IMR-90 (cell line): ENCODE measurements around the gene SCML2. TPM values are rescaled to one million over a fixed set of nuclear protein-coding genes. Genes with fewer than 3 reads are reported as not detected.

Experiments
- ATAC-seq: fragments of 200-7000 bp; cut with Tn5 transposase; 2 replicates; pipeline ENCODE4 v1.9.1; 2020; ENCODE audit warnings: low read depth, mild to moderate bottlenecking, moderate library complexity
- BruUV-seq: library from RNA; stranded (reverse); fragments of 400-500 nt; replicated peaks from 2 replicates; lab custom pipeline; 2021; lab: Mats Ljungman, UMichigan
- CTCF ChIA-PET: fragments of 300-600 bp; formaldehyde crosslinking; extraction: SDS; loops from one replicate; lab custom pipeline; 2021; ENCODE audit warnings: antibody characterized with exemption; lab: Yijun Ruan, JAX
- POLR2A ChIA-PET: fragments of 300-600 bp; sonication (Branson Sonifier 250); formaldehyde crosslinking; loops from one replicate; lab custom pipeline; 2022; ENCODE audit warnings: antibody characterized with exemption; ENCODE audit not compliant: unreplicated experiment; lab: Charles Lee
- DNase-seq: peaks from one replicate; pipeline ENCODE4 v3.0.0; 2013
- H2AFZ ChIP-seq: replicated peaks from 2 replicates; pipeline ENCODE3; 2013; ENCODE audit warnings: low read length, mild to moderate bottlenecking; ENCODE audit not compliant: poor library complexity
- H2AK5ac ChIP-seq: 2 replicates; pipeline ENCODE4 v1.6.1; 2013; ENCODE audit warnings: low read depth, low read length, inconsistent platforms
- H2AK9ac ChIP-seq: replicated peaks from 2 replicates; pipeline ENCODE3; 2013; ENCODE audit warnings: mild to moderate bottlenecking, low read depth, low read length, moderate library complexity; ENCODE audit not compliant: poor library complexity
- H2BK120ac ChIP-seq: 2 replicates; pipeline ENCODE4 v1.6.1; 2013; ENCODE audit warnings: low read depth, low read length, inconsistent platforms
- H2BK15ac ChIP-seq: 3 replicates; pipeline ENCODE4 v1.6.1; 2013; ENCODE audit warnings: low read depth, low read length, inconsistent platforms
- H2BK20ac ChIP-seq: 2 replicates; pipeline ENCODE4 v1.6.1; 2013; ENCODE audit warnings: low read depth, mild to moderate bottlenecking, inconsistent platforms, low read length, moderate library complexity
- H2BK5ac ChIP-seq: 2 replicates; pipeline ENCODE4 v1.6.1; 2013; ENCODE audit warnings: mild to moderate bottlenecking, low read depth, low read length, inconsistent platforms; ENCODE audit not compliant: poor library complexity, severe bottlenecking
- H3K14ac ChIP-seq: replicated peaks from 2 replicates; pipeline ENCODE4 v1.6.1; 2013; ENCODE audit warnings: low read depth, low read length, inconsistent platforms
- H3K18ac ChIP-seq: 2 replicates; pipeline ENCODE4 v1.6.1; 2013; ENCODE audit warnings: low read depth, low read length, control low read depth
- H3K23ac ChIP-seq: 2 replicates; pipeline ENCODE4 v1.6.1; 2013; ENCODE audit warnings: low read depth, low read length, inconsistent platforms
- H3K27ac ChIP-seq: 2 replicates; pipeline ENCODE4 v1.5.1; 2013; ENCODE audit warnings: mild to moderate bottlenecking, control low read depth, low read length; ENCODE audit not compliant: insufficient read depth
- H3K27me3 ChIP-seq: 2 replicates; pipeline ENCODE4 v1.6.1; 2013; ENCODE audit warnings: low read length; ENCODE audit not compliant: control insufficient read depth, insufficient read depth
- H3K36me3 ChIP-seq: 2 replicates; pipeline ENCODE4 v1.6.1; 2013; ENCODE audit warnings: low read length, mixed read lengths; ENCODE audit not compliant: control insufficient read depth, insufficient read depth
- H3K4ac ChIP-seq: 2 replicates; pipeline ENCODE4 v1.6.1; 2013; ENCODE audit warnings: low read depth, low read length, inconsistent platforms
- H3K4me1 ChIP-seq: 2 replicates; pipeline ENCODE4 v1.6.1; 2013; ENCODE audit warnings: low read length, mixed read lengths; ENCODE audit not compliant: control insufficient read depth, insufficient read depth
- H3K4me2 ChIP-seq: 2 replicates; pipeline ENCODE4 v1.6.1; 2013; ENCODE audit warnings: low read depth, mild to moderate bottlenecking, control low read depth, low read length, moderate library complexity
- H3K4me3 ChIP-seq: 2 replicates; pipeline ENCODE4 v1.5.1; 2013; ENCODE audit warnings: low read depth, mild to moderate bottlenecking, control low read depth, low read length, moderate library complexity; ENCODE audit not compliant: insufficient read depth
- H3K56ac ChIP-seq: 2 replicates; pipeline ENCODE4 v1.6.1; 2013; ENCODE audit warnings: low read length, inconsistent platforms; ENCODE audit not compliant: insufficient read depth; ENCODE audit errors: extremely low read depth
- H3K79me1 ChIP-seq, 2 experiments: 2 replicates each; pipeline ENCODE4 v1.6.1; 2013; ENCODE audit warnings: low read length in 2 of 2, inconsistent platforms in 1 of 2, low read depth in 1 of 2
- H3K9ac ChIP-seq: 2 replicates; pipeline ENCODE4 v1.6.1; 2013; ENCODE audit warnings: low read depth, low read length, control low read depth
- H3K9me1 ChIP-seq: 2 replicates; pipeline ENCODE4 v1.6.1; 2013; ENCODE audit warnings: low read length, inconsistent platforms; ENCODE audit not compliant: insufficient read depth
- H3K9me3 ChIP-seq: 2 replicates; pipeline ENCODE4 v1.6.1; 2013; ENCODE audit warnings: low read length; ENCODE audit not compliant: control insufficient read depth, insufficient read depth
- H4K20me1 ChIP-seq: 2 replicates; pipeline ENCODE4 v1.6.1; 2013; ENCODE audit warnings: low read length, inconsistent platforms; ENCODE audit not compliant: insufficient read depth
- H4K5ac ChIP-seq: 2 replicates; pipeline ENCODE4 v1.6.1; 2013; ENCODE audit warnings: mild to moderate bottlenecking, low read depth, low read length, control low read depth
- H4K8ac ChIP-seq, 2 experiments: 2 replicates each; pipeline ENCODE4 v1.6.1; 2013; ENCODE audit warnings: low read depth in 2 of 2, low read length in 2 of 2, control low read depth in 1 of 2, inconsistent platforms in 1 of 2
- H4K91ac ChIP-seq: 2 replicates; pipeline ENCODE4 v1.6.1; 2013; ENCODE audit warnings: low read depth, low read length, inconsistent platforms; ENCODE audit not compliant: insufficient read depth
- CEBPB ChIP-seq: IDR thresholded peaks from 2 replicates; pipeline ENCODE4 v1.6.1; 2012; ENCODE audit warnings: low read depth, low read length, improper control_type of control experiment
- CHD1 ChIP-seq: IDR thresholded peaks from 2 replicates; pipeline ENCODE4 v1.6.1; 2012; ENCODE audit warnings: low read depth, low read length, improper control_type of control experiment
- CTCF ChIP-seq: conservative IDR thresholded peaks from 2 replicates; pipeline ENCODE4 v1.5.1; 2012; ENCODE audit warnings: mild to moderate bottlenecking, low read depth, low read length, improper control_type of control experiment
- FOS ChIP-seq: fragments of 150-350 bp; IDR thresholded peaks from 2 replicates; pipeline ENCODE4 v1.6.1; 2016; ENCODE audit warnings: low read depth, low read length
- MAFK ChIP-seq: IDR thresholded peaks from 2 replicates; pipeline ENCODE4 v1.6.1; 2012; ENCODE audit warnings: low read depth, low read length, improper control_type of control experiment
- MXI1 ChIP-seq: IDR thresholded peaks from 2 replicates; pipeline ENCODE4 v1.6.1; 2012; ENCODE audit warnings: low read depth, mild to moderate bottlenecking, low read length, moderate library complexity, borderline replicate concordance
- NFE2L2 ChIP-seq: fragments of 150-350 bp; IDR thresholded peaks from 2 replicates; pipeline ENCODE4 v1.6.1; 2016; ENCODE audit warnings: low read depth, mild to moderate bottlenecking, low read length
- POLR2A ChIP-seq: IDR thresholded peaks from 2 replicates; pipeline ENCODE4 v1.6.1; 2012; ENCODE audit warnings: mild to moderate bottlenecking, low read depth, low read length
- RAD21 ChIP-seq: IDR thresholded peaks from 2 replicates; pipeline ENCODE4 v1.6.1; 2012; ENCODE audit warnings: low read length, improper control_type of control experiment
- RCOR1 ChIP-seq: IDR thresholded peaks from 2 replicates; pipeline ENCODE4 v1.6.1; 2012; ENCODE audit warnings: mild to moderate bottlenecking, low read length, improper control_type of control experiment; ENCODE audit not compliant: insufficient replicate concordance
- SMC3 ChIP-seq: fragments of 150-350 bp; IDR thresholded peaks from 2 replicates; pipeline ENCODE4 v1.6.1; 2016; ENCODE audit warnings: low read depth, mild to moderate bottlenecking, antibody characterized with exemption, low read length, moderate library complexity
- USF2 ChIP-seq: fragments of 150-350 bp; IDR thresholded peaks from 2 replicates; pipeline ENCODE4 v1.6.1; 2017; ENCODE audit warnings: mild to moderate bottlenecking, antibody characterized with exemption, low read length, low read depth
- WGBS, 2 experiments: methylation state at CpG; one replicate each; pipeline versions ENCODE4 v1.1.5 to v1.1.7; 2013; ENCODE audit warnings: missing lambda C conversion rate in 2 of 2; ENCODE audit not compliant: insufficient read length in 1 of 2; ENCODE audit errors: extremely low coverage in 2 of 2; 5-methylcytosine and 5-hydroxymethylcytosine counted together
- dilution Hi-C: fragments of 300-500 bp; cut with HindIII; formaldehyde crosslinking; loops from one replicate; pipeline ENCODE4 v1.14.3; 2018; ENCODE audit warnings: low sequenced_read_pairs; ENCODE audit not compliant: unreplicated experiment
- in situ Hi-C: fragments of 300-500 bp; cut with MboI; formaldehyde crosslinking; loops from 3 replicates; pipeline ENCODE4 v1.14.3; 2019; ENCODE audit warnings: low sequenced_read_pairs, inconsistent platforms, mixed read lengths
- intact Hi-C: fragments of 100-400 bp; cut with micrococcal nuclease; formaldehyde crosslinking; loops from 2 replicates; pipeline ENCODE4 v1.10.0; 2022
- polyA plus RNA-seq, 3 experiments: library from polyadenylated mRNA; depleted of rRNA; stranded (reverse); fragments of >200 nt; gene quantifications; 2 replicates each; pipeline ENCODE4 v1.2.3, GENCODE V29; 2012; ENCODE audit warnings: low replicate concordance in 1 of 3
- total RNA-seq: library from RNA; depleted of rRNA; stranded (reverse); fragments of >200 nt; gene quantifications from 2 replicates; pipeline ENCODE4 v1.2.3, GENCODE V29; 2012

The SCML2 gene
- total and polyA plus RNA-seq, 2 of the 4 experiments (the other 2 are of a cell fraction), result 1.3 to 1.7 TPM

- no peak for DNase-seq
- no peak overlapping the region for H4K8ac ChIP-seq
- no peak overlapping the region for H4K91ac ChIP-seq
- in situ Hi-C loops (loop anchor here (5.0 to 25.0 kb wide), 5 partner anchors 505 to 1722 kb away; partner anchors contain the start of gene MAP7D2), dilution Hi-C loops (no loop called here), intact Hi-C loops (loop anchor here (5.0 kb wide), 2 partner anchors 497 to 1147 kb away; no protein-coding TSS in a partner anchor)
- H3K18ac ChIP-seq, result no peak overlapping the region
- H3K4ac ChIP-seq, result no peak overlapping the region
- no peak overlapping the region for H3K4me3 ChIP-seq
- no peak overlapping the region for H2BK5ac ChIP-seq
- no peak overlapping the region for H3K23ac ChIP-seq
- H2AK5ac ChIP-seq, result no peak overlapping the region
- no peaks in the 10 kb centered on the region for H3K9me3 ChIP-seq
- POLR2A ChIA-PET, result no interaction called here
- ATAC-seq, result no peak
- H3K4me2 ChIP-seq, result no peak overlapping the region
- H2AFZ ChIP-seq, result no peak overlapping the region
- no peak overlapping the region for H2BK15ac ChIP-seq
- no peak overlapping the region for H3K27ac ChIP-seq
- no peaks in the 10 kb centered on the region for H3K79me1 ChIP-seq
- H3K9ac ChIP-seq, result no peak overlapping the region
- H3K27me3 ChIP-seq, result no peaks in the 10 kb centered on the region
- no peak overlapping the region for H3K14ac ChIP-seq
- H4K20me1 ChIP-seq, result no peaks in the 10 kb centered on the region
- no TSS peak for BruUV-seq
- no peak for TF ChIP-seq CEBPB
- TF ChIP-seq USF2, result no peak
- TF ChIP-seq NFE2L2, result no peak
- TF ChIP-seq CHD1, result no peak
- TF ChIP-seq POLR2A, result no peak
- TF ChIP-seq RCOR1, result no peak
- TF ChIP-seq MXI1, result no peak
- no peak for TF ChIP-seq RAD21
- TF ChIP-seq CTCF, result no peak
- no peak for TF ChIP-seq MAFK
- no peak for TF ChIP-seq FOS
- no peak for TF ChIP-seq SMC3
- CTCF ChIA-PET, result no interaction called here
- H3K9me1 ChIP-seq, result no peaks in the 10 kb centered on the region
- no peak overlapping the region for H3K56ac ChIP-seq
- H3K4me1 ChIP-seq, result no peaks in the 10 kb centered on the region
- no peak overlapping the region for H2BK120ac ChIP-seq
- no CpG with 5 or more reads among the region's 3 CpGs for WGBS, 2 experiments
- no peak overlapping the region for H4K5ac ChIP-seq
- no peak overlapping the region for H2AK9ac ChIP-seq
- no peaks in the 10 kb centered on the region for H3K36me3 ChIP-seq
- no peak overlapping the region for H2BK20ac ChIP-seq
Measured at GRCh38 chrX:18389966-18390365, 35.5 kb upstream of the SCML2 start.
